ENCODE results near the gene CHGA. TPM values are rescaled to one million over a fixed set of nuclear protein-coding genes. Genes with fewer than 3 reads are reported as not detected.

Gene CHGA
- total RNA-seq, 1 experiment from 2014 or later, result not detected

DNA sequence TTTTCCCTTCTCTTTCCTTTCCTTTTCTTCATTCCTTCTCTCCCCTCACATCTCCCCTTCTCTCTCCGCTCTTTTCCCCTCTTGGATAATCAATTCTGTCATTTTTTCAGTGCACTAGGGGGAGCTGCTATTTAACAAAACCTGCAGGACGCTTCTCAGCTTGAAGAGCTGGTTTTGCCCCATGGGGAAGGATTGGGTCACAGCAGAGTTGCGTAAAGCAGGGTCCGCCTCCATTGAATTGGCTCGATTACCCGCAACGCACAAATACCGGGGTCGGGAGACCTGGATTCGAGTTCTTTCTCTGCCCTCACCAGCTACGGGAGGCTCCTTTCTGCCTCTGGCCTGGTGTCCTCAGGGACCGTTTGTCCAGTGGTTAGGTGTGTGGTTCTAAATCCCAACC, 42.1 kb upstream of the CHGA start:
- Histone ChIP-seq H3K27me3 (ENCODE audit: control insufficient read depth, insufficient read depth, low read length) (no peaks in the 10 kb centered on the region; the same call in 1 of the 2 replicates), H3K36me3 (ENCODE audit: control insufficient read depth, insufficient read depth, low read length) (no peaks in the 10 kb centered on the region), H3K4me1 (ENCODE audit: control insufficient read depth, insufficient read depth, low read length) (no peaks in the 10 kb centered on the region), H3K4me3 (ENCODE audit: low read depth in 2 of 2, low read length in 2 of 2) (no peak overlapping the region), H3K27ac (ENCODE audit: low read length) (no peak overlapping the region), H3K9me3 (ENCODE audit: control insufficient read depth, insufficient read depth, low read depth, low read length) (no peaks in the 10 kb centered on the region)
- ATAC-seq, result no peak
- TF ChIP-seq SIN3A (IDR thresholded peaks at IDR 0.05; ENCODE audit: borderline replicate concordance, insufficient read depth, low read depth, low read length), result no peak
- TF ChIP-seq, protein P1, sequence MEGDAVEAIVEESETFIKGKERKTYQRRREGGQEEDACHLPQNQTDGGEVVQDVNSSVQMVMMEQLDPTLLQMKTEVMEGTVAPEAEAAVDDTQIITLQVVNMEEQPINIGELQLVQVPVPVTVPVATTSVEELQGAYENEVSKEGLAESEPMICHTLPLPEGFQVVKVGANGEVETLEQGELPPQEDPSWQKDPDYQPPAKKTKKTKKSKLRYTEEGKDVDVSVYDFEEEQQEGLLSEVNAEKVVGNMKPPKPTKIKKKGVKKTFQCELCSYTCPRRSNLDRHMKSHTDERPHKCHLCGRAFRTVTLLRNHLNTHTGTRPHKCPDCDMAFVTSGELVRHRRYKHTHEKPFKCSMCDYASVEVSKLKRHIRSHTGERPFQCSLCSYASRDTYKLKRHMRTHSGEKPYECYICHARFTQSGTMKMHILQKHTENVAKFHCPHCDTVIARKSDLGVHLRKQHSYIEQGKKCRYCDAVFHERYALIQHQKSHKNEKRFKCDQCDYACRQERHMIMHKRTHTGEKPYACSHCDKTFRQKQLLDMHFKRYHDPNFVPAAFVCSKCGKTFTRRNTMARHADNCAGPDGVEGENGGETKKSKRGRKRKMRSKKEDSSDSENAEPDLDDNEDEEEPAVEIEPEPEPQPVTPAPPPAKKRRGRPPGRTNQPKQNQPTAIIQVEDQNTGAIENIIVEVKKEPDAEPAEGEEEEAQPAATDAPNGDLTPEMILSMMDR (IDR thresholded peaks at IDR 0.05), result peak; percentile 36
- CTCF ChIA-PET, result interaction anchor here (0.7 kb wide), 1 partner anchor 66 kb away, joined by 5 read pairs; no protein-coding TSS in a partner anchor
- DNase-seq (ENCODE audit: low read depth, low spot score), result no peak
- POLR2A ChIA-PET, result no interaction called here
- no TSS peak for BruUV-seq (replicated peaks)
- intact Hi-C loops (cut with micrococcal nuclease; ENCODE audit: unreplicated experiment), result no loop called here
- in situ Hi-C loops (cut with HindIII; ENCODE audit: low pct_unique_long_range_greater_than_20kb, low sequenced_read_pairs), result no loop called here

DNA sequence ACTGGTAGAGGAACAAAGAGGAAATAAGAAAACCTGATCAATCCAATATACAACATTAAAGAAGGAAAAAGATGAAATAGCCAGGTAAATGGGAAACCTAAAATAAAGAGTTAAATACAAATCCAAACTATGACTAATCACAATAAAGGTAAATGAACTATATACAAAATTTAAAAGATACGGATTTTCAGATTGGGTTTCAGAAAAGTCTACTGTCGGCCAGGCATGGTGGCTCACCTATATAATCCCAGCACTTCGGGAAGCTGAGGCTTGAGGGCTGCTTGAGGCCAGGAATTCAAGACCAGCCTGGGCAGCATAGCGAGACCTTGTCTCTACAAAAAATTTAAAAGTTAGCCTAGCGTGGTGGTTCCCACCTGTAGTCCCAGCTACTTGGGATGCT, 39.9 kb upstream of the CHGA start:
- Histone ChIP-seq H3K27me3 (ENCODE audit: control insufficient read depth, insufficient read depth, low read length) (no peaks in the 10 kb centered on the region; the same call in 1 of the 2 replicates), H3K4me1 (ENCODE audit: control insufficient read depth, insufficient read depth, low read length) (no peaks in the 10 kb centered on the region), H3K4me3 (ENCODE audit: low read depth in 2 of 2, low read length in 2 of 2) (no peak overlapping the region), H3K27ac (ENCODE audit: low read length) (no peak overlapping the region), H3K9me3 (ENCODE audit: control insufficient read depth, insufficient read depth, low read depth, low read length) (no peaks in the 10 kb centered on the region), H3K36me3 (ENCODE audit: control insufficient read depth, insufficient read depth, low read length) (no peaks in the 10 kb centered on the region)
- DNase-seq (ENCODE audit: low read depth, low spot score), result no peak
- intact Hi-C loops (cut with micrococcal nuclease; ENCODE audit: unreplicated experiment) (no loop called here), in situ Hi-C loops (cut with HindIII; ENCODE audit: low pct_unique_long_range_greater_than_20kb, low sequenced_read_pairs) (no loop called here)
- no TSS peak for BruUV-seq (replicated peaks)
- CTCF ChIA-PET, result no interaction called here
- TF ChIP-seq, protein P1 (IDR thresholded peaks at IDR 0.05), result no peak
- TF ChIP-seq, protein P2, sequence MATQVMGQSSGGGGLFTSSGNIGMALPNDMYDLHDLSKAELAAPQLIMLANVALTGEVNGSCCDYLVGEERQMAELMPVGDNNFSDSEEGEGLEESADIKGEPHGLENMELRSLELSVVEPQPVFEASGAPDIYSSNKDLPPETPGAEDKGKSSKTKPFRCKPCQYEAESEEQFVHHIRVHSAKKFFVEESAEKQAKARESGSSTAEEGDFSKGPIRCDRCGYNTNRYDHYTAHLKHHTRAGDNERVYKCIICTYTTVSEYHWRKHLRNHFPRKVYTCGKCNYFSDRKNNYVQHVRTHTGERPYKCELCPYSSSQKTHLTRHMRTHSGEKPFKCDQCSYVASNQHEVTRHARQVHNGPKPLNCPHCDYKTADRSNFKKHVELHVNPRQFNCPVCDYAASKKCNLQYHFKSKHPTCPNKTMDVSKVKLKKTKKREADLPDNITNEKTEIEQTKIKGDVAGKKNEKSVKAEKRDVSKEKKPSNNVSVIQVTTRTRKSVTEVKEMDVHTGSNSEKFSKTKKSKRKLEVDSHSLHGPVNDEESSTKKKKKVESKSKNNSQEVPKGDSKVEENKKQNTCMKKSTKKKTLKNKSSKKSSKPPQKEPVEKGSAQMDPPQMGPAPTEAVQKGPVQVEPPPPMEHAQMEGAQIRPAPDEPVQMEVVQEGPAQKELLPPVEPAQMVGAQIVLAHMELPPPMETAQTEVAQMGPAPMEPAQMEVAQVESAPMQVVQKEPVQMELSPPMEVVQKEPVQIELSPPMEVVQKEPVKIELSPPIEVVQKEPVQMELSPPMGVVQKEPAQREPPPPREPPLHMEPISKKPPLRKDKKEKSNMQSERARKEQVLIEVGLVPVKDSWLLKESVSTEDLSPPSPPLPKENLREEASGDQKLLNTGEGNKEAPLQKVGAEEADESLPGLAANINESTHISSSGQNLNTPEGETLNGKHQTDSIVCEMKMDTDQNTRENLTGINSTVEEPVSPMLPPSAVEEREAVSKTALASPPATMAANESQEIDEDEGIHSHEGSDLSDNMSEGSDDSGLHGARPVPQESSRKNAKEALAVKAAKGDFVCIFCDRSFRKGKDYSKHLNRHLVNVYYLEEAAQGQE (IDR thresholded peaks at IDR 0.05; ENCODE audit: insufficient read depth in 1 of 2, low read depth in 2 of 2, low read length in 1 of 2), result no peak
- POLR2A ChIA-PET, result no interaction called here
- ATAC-seq, result no peak

DNA sequence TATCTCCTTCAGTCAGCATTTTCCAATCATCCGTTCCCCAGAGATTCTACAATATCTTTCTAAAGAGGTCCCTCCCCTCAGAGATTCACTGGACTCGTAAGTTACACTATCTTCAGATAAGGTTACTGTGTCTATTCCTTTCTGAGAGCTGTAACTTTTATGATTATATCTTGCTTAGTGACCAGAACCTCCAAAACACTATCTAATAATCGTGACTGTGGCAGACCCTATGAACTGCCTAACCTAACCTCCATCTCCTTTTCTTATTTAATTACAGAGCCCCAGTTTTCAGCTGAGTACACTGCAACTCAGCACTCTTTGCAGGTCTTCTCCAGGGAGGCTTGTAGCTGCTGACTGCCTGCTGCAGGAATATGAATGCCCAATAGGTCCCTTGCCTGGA, 38.5 kb upstream of the CHGA start:
- Histone ChIP-seq H3K27ac (ENCODE audit: low read length) (no peak overlapping the region), H3K4me1 (ENCODE audit: control insufficient read depth, insufficient read depth, low read length) (no peaks in the 10 kb centered on the region), H3K4me3 (ENCODE audit: low read depth in 2 of 2, low read length in 2 of 2) (no peak overlapping the region), H3K9me3 (ENCODE audit: control insufficient read depth, insufficient read depth, low read depth, low read length) (no peaks in the 10 kb centered on the region), H3K36me3 (ENCODE audit: control insufficient read depth, insufficient read depth, low read length) (no peaks in the 10 kb centered on the region), H3K27me3 (ENCODE audit: control insufficient read depth, insufficient read depth, low read length) (no peaks in the 10 kb centered on the region; the same call in 1 of the 2 replicates)
- ATAC-seq (no peak), DNase-seq (ENCODE audit: low read depth, low spot score) (no peak)
- TF ChIP-seq TCF7L2 (IDR thresholded peaks at IDR 0.05; ENCODE audit: low read depth, low read length) (no peak), SIN3A (IDR thresholded peaks at IDR 0.05; ENCODE audit: borderline replicate concordance, insufficient read depth, low read depth, low read length) (no peak)
- BruUV-seq (replicated peaks), result no TSS peak
- CTCF ChIA-PET, result no interaction called here
- intact Hi-C loops (cut with micrococcal nuclease; ENCODE audit: unreplicated experiment) (no loop called here), in situ Hi-C loops (cut with HindIII; ENCODE audit: low pct_unique_long_range_greater_than_20kb, low sequenced_read_pairs) (no loop called here)
- POLR2A ChIA-PET, result interaction anchor here (0.6 kb wide), 1 partner anchor 195 kb away, joined by 9 read pairs; no protein-coding TSS in a partner anchor

Data from Panc1 (cell line).